GM12878 (cell line): Measurements from ENCODE around the gene TSPAN16. TPM values are rescaled to one million over a fixed set of nuclear protein-coding genes. Genes with fewer than 3 reads are reported as not detected.

Source experiments
- ATAC-seq: fragments of 200-7000 bp; cut with Tn5 transposase; 3 replicates; pipeline ENCODE4 v1.9.1; 2020; ENCODE audit warnings: mild to moderate bottlenecking, moderate library complexity
- BruUV-seq: library from RNA; stranded (reverse); fragments of 400-500 nt; replicated peaks from 2 replicates; lab custom pipeline; 2021; lab: Mats Ljungman, UMichigan
- CTCF ChIA-PET: fragments of 300-600 bp; sonication (Branson Sonifier 250); formaldehyde crosslinking; extraction: SDS; loops from one replicate; lab custom pipeline; 2021; ENCODE audit warnings: inconsistent platforms; lab: Yijun Ruan, JAX
- POLR2A ChIA-PET: fragments of 350-600 bp; formaldehyde crosslinking; extraction: SDS; loops from one replicate; lab custom pipeline; 2021; ENCODE audit warnings: inconsistent platforms; lab: Charles Lee
- RAD21 ChIA-PET: fragments of 300-600 bp; sonication (Branson Sonifier 250); formaldehyde crosslinking; loops from one replicate; lab custom pipeline; 2023; ENCODE audit warnings: antibody characterized with exemption; ENCODE audit not compliant: unreplicated experiment; lab: Charles Lee
- SMC1A ChIA-PET: fragments of 300-600 bp; sonication (Branson Sonifier 250); formaldehyde crosslinking; loops from one replicate; lab custom pipeline; 2023; ENCODE audit not compliant: unreplicated experiment, uncharacterized antibody; lab: Charles Lee
- DNase-seq: peaks from one replicate; pipeline ENCODE4 v3.0.0-alpha.2; 2011; ENCODE audit warnings: low read depth, low spot score
- FAIRE-seq: peaks from 3 replicates; lab custom pipeline; 2011; peaks lifted over from hg19 to GRCh38; lab: Jason Lieb, UNC
- H2AFZ ChIP-seq: 2 replicates; pipeline ENCODE4 v1.6.0; 2011; ENCODE audit warnings: low read depth, low read length, control low read depth; ENCODE audit not compliant: control insufficient read depth
- H3K27ac ChIP-seq: 2 replicates; pipeline ENCODE4 v1.5.1; 2011; ENCODE audit warnings: control low read depth; ENCODE audit not compliant: control insufficient read depth, insufficient read depth
- H3K27me3 ChIP-seq, 2 experiments: replicated peaks in 1 of 2; 2 replicates each; pipeline versions ENCODE4 v1.6.0 to v1.6.1; 2011; ENCODE audit warnings: low read length in 1 of 2; ENCODE audit not compliant: control insufficient read depth in 2 of 2, insufficient read depth in 2 of 2
- H3K36me3 ChIP-seq, 2 experiments: 2 replicates each; pipeline ENCODE4 v1.5.1; 2011; ENCODE audit warnings: low read length in 1 of 2; ENCODE audit not compliant: control insufficient read depth in 2 of 2, insufficient read depth in 2 of 2
- H3K4me1 ChIP-seq: 2 replicates; pipeline ENCODE4 v1.6.1; 2011; ENCODE audit warnings: mild to moderate bottlenecking, low read length, moderate library complexity, mixed read lengths; ENCODE audit not compliant: control insufficient read depth, insufficient read depth
- H3K4me2 ChIP-seq: 2 replicates; pipeline ENCODE4 v1.6.0; 2011; ENCODE audit warnings: control low read depth; ENCODE audit not compliant: control insufficient read depth, insufficient read depth
- H3K4me3 ChIP-seq: fragments of 200-600 bp; sonication (generic); 2 replicates; pipeline ENCODE4 v1.5.1; 2016
- H3K79me2 ChIP-seq: 2 replicates; pipeline ENCODE4 v1.6.0; 2011; ENCODE audit warnings: low read length; ENCODE audit not compliant: control insufficient read depth, insufficient read depth
- H3K9ac ChIP-seq: 2 replicates; pipeline ENCODE4 v1.8.0; 2011; ENCODE audit warnings: low read length, control low read depth, mixed read lengths; ENCODE audit not compliant: control insufficient read depth, insufficient read depth
- H3K9me3 ChIP-seq: replicated peaks from 3 replicates; pipeline ENCODE4 v1.5.1; 2011; ENCODE audit warnings: mild to moderate bottlenecking, low read length; ENCODE audit not compliant: control insufficient read depth, insufficient read depth
- H4K20me1 ChIP-seq: 2 replicates; pipeline ENCODE4 v1.6.0; 2011; ENCODE audit not compliant: control insufficient read depth, insufficient read depth
- BCL11A ChIP-seq: IDR thresholded peaks from 2 replicates; pipeline ENCODE4 v1.6.1; 2011; ENCODE audit warnings: low read depth, low read length
- HDAC6 ChIP-seq: fragments of 200-600 bp; sonication (generic); IDR thresholded peaks from one replicate; pipeline ENCODE4 v1.8.0; 2017; ENCODE audit warnings: antibody characterized with exemption; ENCODE audit not compliant: unreplicated experiment
- HDGF ChIP-seq: fragments of 450-650 bp; IDR thresholded peaks from 2 replicates; pipeline ENCODE4 v1.6.1; 2016; ENCODE audit warnings: antibody characterized with exemption
- IKZF1 ChIP-seq: fragments of 450-650 bp; conservative IDR thresholded peaks from 2 replicates; pipeline ENCODE4 v1.6.1; 2017; ENCODE audit warnings: antibody characterized with exemption, mild to moderate bottlenecking
- JUNB ChIP-seq: IDR thresholded peaks from 2 replicates; pipeline ENCODE4 v1.6.1; 2016; ENCODE audit warnings: antibody characterized with exemption, mild to moderate bottlenecking
- MEF2B ChIP-seq: fragments of 450-650 bp; IDR thresholded peaks from 2 replicates; pipeline ENCODE4 v1.6.1; 2018; ENCODE audit warnings: mild to moderate bottlenecking, moderate library complexity; ENCODE audit not compliant: partially characterized antibody, poor library complexity, severe bottlenecking
- MTA3 ChIP-seq: IDR thresholded peaks from 2 replicates; pipeline ENCODE4 v1.6.1; 2012; ENCODE audit warnings: low read length, inconsistent platforms, borderline replicate concordance
- MYB ChIP-seq: fragments of 150-350 bp; IDR thresholded peaks from 2 replicates; pipeline ENCODE4 v1.6.1; 2014; ENCODE audit warnings: mild to moderate bottlenecking, low read depth, low read length, borderline replicate concordance
- SIN3A ChIP-seq: IDR thresholded peaks from 2 replicates; pipeline ENCODE4 v1.6.1; 2012; ENCODE audit warnings: low read depth, low read length, improper control_type of control experiment
- SIX5 ChIP-seq: IDR thresholded peaks from 2 replicates; pipeline ENCODE4 v1.6.1; 2011; ENCODE audit warnings: mild to moderate bottlenecking, low read depth, low read length, moderate library complexity; ENCODE audit not compliant: severe bottlenecking
- SUZ12 ChIP-seq: fragments of 200-600 bp; sonication (generic); IDR thresholded peaks from one replicate; pipeline ENCODE4 v1.6.1; 2018; ENCODE audit warnings: antibody characterized with exemption, mild to moderate bottlenecking; ENCODE audit not compliant: unreplicated experiment
- TARDBP ChIP-seq: IDR thresholded peaks from 2 replicates; pipeline ENCODE4 v1.6.1; 2016; ENCODE audit warnings: borderline replicate concordance
- USF1 ChIP-seq: IDR thresholded peaks from 2 replicates; pipeline ENCODE4 v1.6.1; 2011; ENCODE audit warnings: borderline replicate concordance, low read depth, mild to moderate bottlenecking, moderate library complexity, mixed read lengths, low read length; ENCODE audit not compliant: insufficient read depth; ENCODE audit errors: extremely low read length
- ZNF622 ChIP-seq: fragments of 450-650 bp; IDR thresholded peaks from 2 replicates; pipeline ENCODE4 v1.6.1; 2017; ENCODE audit warnings: mild to moderate bottlenecking, inconsistent platforms
- ZSCAN29 ChIP-seq: fragments of 450-650 bp; IDR thresholded peaks from 2 replicates; pipeline ENCODE4 v1.6.1; 2017; ENCODE audit warnings: mild to moderate bottlenecking, moderate library complexity
- WGBS: methylation state at CpG from one replicate; pipeline ENCODE4 v1.1.6; 2016; ENCODE audit warnings: low lambda C conversion rate; ENCODE audit not compliant: insufficient replicate concordance, insufficient coverage; ENCODE audit errors: missing lambda C conversion rate; 5-methylcytosine and 5-hydroxymethylcytosine counted together
- in situ Hi-C: fragments of 300-500 bp; cut with MboI; formaldehyde crosslinking; loops from 9 replicates; pipeline ENCODE4 v1.14.3; 2018; ENCODE audit warnings: mixed read lengths
- intact Hi-C: fragments of 100-400 bp; cut with micrococcal nuclease; formaldehyde crosslinking; loops from one replicate; pipeline ENCODE4 v1.14.2; 2022; ENCODE audit not compliant: unreplicated experiment
- polyA plus RNA-seq, 11 experiments: library from polyadenylated mRNA; depleted of rRNA in 4 of 11; unstranded in 6 of 11; stranded (reverse) in 5 of 11; fragments of >200 nt; fragmentation: Nextera tagmentation in 4 of 11; fragmentation: Illumina TruSeq in 1 of 11; extraction: Ambion mirVana in 4 of 11; extraction: Trizol in 1 of 11; gene quantifications; 1 replicate in 1 of 11; 2 replicates in 10 of 11; pipeline versions ENCODE4 v1.2.1 to v1.2.3, GENCODE V29; 2011 to 2016; ENCODE audit warnings: inconsistent platforms in 2 of 11, missing spikeins in 2 of 11, low read depth in 1 of 11
- total RNA-seq, 4 experiments: library from RNA; depleted of rRNA in 3 of 4; stranded (reverse); fragments of >200 nt in 3 of 4; fragmentation: Illumina TruSeq in 1 of 4; extraction: Trizol in 1 of 4; gene quantifications; 2 replicates each; pipeline versions ENCODE4 v1.2.1 to v1.2.3, GENCODE V29; 2013 to 2021

The TSPAN16 gene
- total and polyA plus RNA-seq, 10 of the 15 experiments (the other 5 are each of a cell fraction or from before 2014, with no cell fraction given), result not detected

GRCh38 chr19:11293433-11294389, 2.2 kb upstream of the TSPAN16 start (continued):
- TF ChIP-seq IKZF1 (peak; percentile 48; the same call in 1 of the 2 replicates), MEF2B (peak; percentile 23)

DNA sequence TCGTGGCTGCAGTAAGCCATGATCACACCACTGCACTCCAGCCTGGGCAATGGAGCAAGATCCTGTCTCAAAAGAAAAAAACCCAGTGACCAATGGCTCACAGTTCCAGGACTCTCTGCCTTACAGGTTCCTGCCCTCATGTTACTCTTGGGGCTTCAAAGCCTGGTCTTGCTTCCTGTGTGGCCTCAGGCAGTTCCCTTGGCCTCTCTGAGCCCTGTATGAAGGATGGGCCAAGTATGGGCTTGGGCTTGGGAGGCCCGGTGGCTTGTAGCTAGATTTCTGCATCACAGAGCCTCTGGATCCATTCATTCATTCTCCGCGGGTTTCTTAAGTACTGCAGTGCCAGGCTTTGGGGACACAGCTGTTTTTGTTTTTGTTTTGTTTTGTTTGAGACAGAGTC, 780 bp upstream of the TSPAN16 start:
- POLR2A ChIA-PET, result no interaction called here
- in situ Hi-C loops, result loop anchor here (10.0 kb wide), 1 partner anchor 180 kb away; no protein-coding TSS in a partner anchor

More for the DNA sequence above, 780 bp upstream of the TSPAN16 start:
- ChIA-PET RAD21 (interaction anchor here (0.6 to 1.4 kb wide), 4 partner anchors 22 to 188 kb away, joined by 3 to 7 read pairs (median 4); no protein-coding TSS in a partner anchor), SMC1A (interaction anchor here (1.2 to 3.3 kb wide), 3 partner anchors 51 to 188 kb away, joined by 5 to 23 read pairs (median 6); partner anchors contain the start of genes CCDC159, SWSAP1 and TMEM205), CTCF (interaction anchor here (1.5 to 5.2 kb wide), 4 partner anchors 81 to 187 kb away, joined by 7 to 51 read pairs (median 14); partner anchors contain the start of genes EPOR and SWSAP1)
- intact Hi-C loops, result no loop called here
- no peak overlapping the region for H3K4me3 ChIP-seq
- H3K27ac ChIP-seq, result no peak overlapping the region
- no peak for ATAC-seq
- no peaks in the 10 kb centered on the region for H3K27me3 ChIP-seq
- no peak overlapping the region for H3K9ac ChIP-seq
- TF ChIP-seq BCL11A (no peak), SIX5 (no peak), ZNF622 (no peak), IKZF1 (no peak), ZSCAN29 (no peak), MTA3 (no peak), JUNB (no peak), SUZ12 (no peak), MYB (no peak), HDGF (no peak), SIN3A (no peak), TARDBP (no peak), HDAC6 (no peak), USF1 (no peak)
- no TSS peak for BruUV-seq
- no peaks in the 10 kb centered on the region for H3K36me3 ChIP-seq
- DNase-seq, result no peak
- H2AFZ ChIP-seq, result no peak overlapping the region
- H3K9me3 ChIP-seq, result no peaks in the 10 kb centered on the region
- H3K79me2 ChIP-seq, result no peaks in the 10 kb centered on the region
- no peaks in the 10 kb centered on the region for H4K20me1 ChIP-seq
- 72% methylated on average over 4 of the region's 4 CpGs for WGBS
- FAIRE-seq, result no peak
- no peak overlapping the region for H3K4me2 ChIP-seq
- H3K4me1 ChIP-seq, result peaks cover 7% of the 10 kb centered on the region
